Measurements from ENCODE around the gene SVEP1.

- TF ChIP-seq CTCF (IDR thresholded peaks at IDR 0.05) (no peak), POLR2A (IDR thresholded peaks at IDR 0.05) (no peak)
These were observed 40.3 kb upstream of the SVEP1 start for GRCh38 chr9:110619831-110620230.
